ENCODE data around the gene TRIM62. TPM values are rescaled to one million over a fixed set of nuclear protein-coding genes. Genes with fewer than 3 reads are reported as not detected.

TRIM62 gene
- total RNA-seq, 1 donor from 2014 or later, result 10.8 TPM

GRCh38 chr1:33130297-33130696, 51.5 kb downstream of the TRIM62 start:
- H3K27me3 ChIP-seq (ENCODE audit: insufficient read depth, low read length), result no peaks in the 10 kb centered on the region
- no peak overlapping the region for H3K9ac ChIP-seq (ENCODE audit: low read length)
- Mint-ChIP-seq H3K36me3 (ENCODE audit: low read depth, unreplicated experiment) (peaks cover 12% of the 10 kb centered on the region), H3K9me3 (ENCODE audit: unreplicated experiment) (no peaks in the 10 kb centered on the region), H3K27ac (ENCODE audit: unreplicated experiment) (no peak overlapping the region), H3K4me3 (ENCODE audit: unreplicated experiment) (no peak overlapping the region), H3K27me3 (ENCODE audit: low read depth, unreplicated experiment) (peaks cover 13% of the 10 kb centered on the region), H3K4me1 (ENCODE audit: low read depth, unreplicated experiment) (no peaks in the 10 kb centered on the region)
- no peak overlapping the region for H3K4me2 ChIP-seq (ENCODE audit: low read length)
- no peak overlapping the region for H2AFZ ChIP-seq (ENCODE audit: low read depth, low read length)
- no peaks in the 10 kb centered on the region for H4K20me1 ChIP-seq (ENCODE audit: insufficient read depth, low read length)
- no peaks in the 10 kb centered on the region for H3K36me3 ChIP-seq (ENCODE audit: insufficient read depth, low read length)
- H3K4me1 ChIP-seq (ENCODE audit: insufficient read depth, low read length), result peaks cover 5% of the 10 kb centered on the region
- TF ChIP-seq CTCF (IDR thresholded peaks at IDR 0.05; ENCODE audit: insufficient read depth, low read depth, low read length) (no peak), EZH2 (IDR thresholded peaks at IDR 0.05; ENCODE audit: insufficient read depth, low read length) (no peak)
- no peak overlapping the region for H3K27ac ChIP-seq (ENCODE audit: low read depth, low read length)
- FAIRE-seq (no peak), DNase-seq (ENCODE audit: low read depth) (no peak)
- peaks cover 10% of the 10 kb centered on the region for H3K79me2 ChIP-seq (ENCODE audit: insufficient read depth, low read length)
- H3K9me3 ChIP-seq (ENCODE audit: insufficient read depth, low read depth, low read length), result no peaks in the 10 kb centered on the region
- H3K4me3 ChIP-seq (ENCODE audit: insufficient read depth, low read depth, low read length), result no peak overlapping the region

GRCh38 chr1:33128781-33129180, 53.1 kb downstream of the TRIM62 start:
- H3K27me3 ChIP-seq (ENCODE audit: insufficient read depth, low read length), result no peaks in the 10 kb centered on the region
- peaks cover 10% of the 10 kb centered on the region for H3K79me2 ChIP-seq (ENCODE audit: insufficient read depth, low read length)
- H3K4me1 ChIP-seq (ENCODE audit: insufficient read depth, low read length), result peaks cover 5% of the 10 kb centered on the region
- no peaks in the 10 kb centered on the region for H3K9me3 ChIP-seq (ENCODE audit: insufficient read depth, low read depth, low read length)
- H3K36me3 ChIP-seq (ENCODE audit: insufficient read depth, low read length), result no peaks in the 10 kb centered on the region
- FAIRE-seq (no peak), DNase-seq (ENCODE audit: low read depth) (no peak)
- peaks cover 11% of the 10 kb centered on the region for H3K36me3 Mint-ChIP-seq (ENCODE audit: low read depth, unreplicated experiment)
- no peaks in the 10 kb centered on the region for H4K20me1 ChIP-seq (ENCODE audit: insufficient read depth, low read length)
- H3K9ac ChIP-seq (ENCODE audit: low read length), result no peak overlapping the region
- H3K4me2 ChIP-seq (ENCODE audit: low read length), result no peak overlapping the region
- H3K27ac ChIP-seq (ENCODE audit: low read depth, low read length), result no peak overlapping the region
- no peaks in the 10 kb centered on the region for H3K9me3 Mint-ChIP-seq (ENCODE audit: unreplicated experiment)
- no peak overlapping the region for H3K4me3 Mint-ChIP-seq (ENCODE audit: unreplicated experiment)
- H3K4me1 Mint-ChIP-seq (ENCODE audit: low read depth, unreplicated experiment), result no peaks in the 10 kb centered on the region
- no peak for TF ChIP-seq EZH2 (IDR thresholded peaks at IDR 0.05; ENCODE audit: insufficient read depth, low read length)
- TF ChIP-seq CTCF (IDR thresholded peaks at IDR 0.05; ENCODE audit: insufficient read depth, low read depth, low read length), result no peak
- peaks cover 3% of the 10 kb centered on the region for H3K27me3 Mint-ChIP-seq (ENCODE audit: low read depth, unreplicated experiment)
- H2AFZ ChIP-seq (ENCODE audit: low read depth, low read length), result no peak overlapping the region
- no peak overlapping the region for H3K4me3 ChIP-seq (ENCODE audit: insufficient read depth, low read depth, low read length)
- H3K27ac Mint-ChIP-seq (ENCODE audit: unreplicated experiment), result no peak overlapping the region

- H3K4me2 ChIP-seq (ENCODE audit: low read length), result peak overlapping the region; percentile 89
- H3K27me3 ChIP-seq (ENCODE audit: insufficient read depth, low read length), result no peaks in the 10 kb centered on the region
- peaks cover 5% of the 10 kb centered on the region for H3K4me1 ChIP-seq (ENCODE audit: insufficient read depth, low read length)
- Mint-ChIP-seq H3K27ac (ENCODE audit: unreplicated experiment) (peak overlapping the region; percentile 81), H3K4me3 (ENCODE audit: unreplicated experiment) (peak overlapping the region; percentile 89), H3K4me1 (ENCODE audit: low read depth, unreplicated experiment) (no peaks in the 10 kb centered on the region), H3K27me3 (ENCODE audit: low read depth, unreplicated experiment) (peaks cover 7% of the 10 kb centered on the region), H3K36me3 (ENCODE audit: low read depth, unreplicated experiment) (peaks cover 15% of the 10 kb centered on the region), H3K9me3 (ENCODE audit: unreplicated experiment) (peaks cover 2% of the 10 kb centered on the region)
- no peaks in the 10 kb centered on the region for H3K36me3 ChIP-seq (ENCODE audit: insufficient read depth, low read length)
- peak overlapping the region; percentile 81 for H2AFZ ChIP-seq (ENCODE audit: low read depth, low read length)
- H4K20me1 ChIP-seq (ENCODE audit: insufficient read depth, low read length), result no peaks in the 10 kb centered on the region
- FAIRE-seq (peak; percentile 95), DNase-seq (ENCODE audit: low read depth) (peak; percentile 99)
- peaks cover 10% of the 10 kb centered on the region for H3K79me2 ChIP-seq (ENCODE audit: insufficient read depth, low read length)
- TF ChIP-seq CTCF (IDR thresholded peaks at IDR 0.05; ENCODE audit: insufficient read depth, low read depth, low read length) (peak; percentile 98), EZH2 (IDR thresholded peaks at IDR 0.05; ENCODE audit: insufficient read depth, low read length) (no peak)
- H3K4me3 ChIP-seq (ENCODE audit: insufficient read depth, low read depth, low read length), result peak overlapping the region; percentile 95
- H3K9me3 ChIP-seq (ENCODE audit: insufficient read depth, low read depth, low read length), result no peaks in the 10 kb centered on the region
- H3K27ac ChIP-seq (ENCODE audit: low read depth, low read length), result peak overlapping the region; percentile 88
- peak overlapping the region; percentile 94 for H3K9ac ChIP-seq (ENCODE audit: low read length)
These were observed 54.6 kb downstream of the TRIM62 start for GRCh38 chr1:33127001-33127823.

Measured in astrocyte (in vitro differentiated cells and primary cell).